ENCODE data around the gene PHPT1. TPM values are rescaled to one million over a fixed set of nuclear protein-coding genes. Genes with fewer than 3 reads are reported as not detected.
A peak's percentile ranks its signal among the peaks of the same experiment; 100 is the strongest.
"Not testable (repeated sequence)": the region's sequence is repeated elsewhere in the genome, so short reads cannot be mapped to it uniquely, and the experiment has no call there.

Gene PHPT1
- total RNA-seq, 1 donor from 2014 or later = 168 TPM

- peaks cover 15% of the 10 kb centered on the region for H3K36me3 Mint-ChIP-seq (ENCODE audit: insufficient read depth)
- no peaks in the 10 kb centered on the region for H3K27me3 Mint-ChIP-seq
- TF ChIP-seq CTCF (IDR thresholded peaks at IDR 0.05; ENCODE audit: unreplicated experiment) = no peak
- peak overlapping the region; percentile 93 for H3K27ac Mint-ChIP-seq
- peak overlapping the region; percentile 82 for H3K4me3 Mint-ChIP-seq (ENCODE audit: low read depth)
- DNase-seq (ENCODE audit: low spot score, unreplicated experiment) = no peak
- H3K4me1 Mint-ChIP-seq (ENCODE audit: low read depth) = peaks cover 3% of the 10 kb centered on the region
- peaks cover 12% of the 10 kb centered on the region for H3K9me3 Mint-ChIP-seq (ENCODE audit: low read depth)
Observed at GRCh38 chr9:136865041-136865767, 16.0 kb downstream of the PHPT1 start.

GRCh38 chr9:136865768-136866103 lies 16.5 kb downstream of the PHPT1 start:
- peak overlapping the region; percentile 82 for H3K4me3 Mint-ChIP-seq (ENCODE audit: low read depth)
- H3K27me3 Mint-ChIP-seq = no peaks in the 10 kb centered on the region
- H3K27ac Mint-ChIP-seq = no peak overlapping the region
- peaks cover 3% of the 10 kb centered on the region for H3K4me1 Mint-ChIP-seq (ENCODE audit: low read depth)
- H3K36me3 Mint-ChIP-seq (ENCODE audit: insufficient read depth) = peaks cover 15% of the 10 kb centered on the region
- DNase-seq (ENCODE audit: low spot score, unreplicated experiment) = no peak
- TF ChIP-seq CTCF (IDR thresholded peaks at IDR 0.05; ENCODE audit: unreplicated experiment) = no peak
- H3K9me3 Mint-ChIP-seq (ENCODE audit: low read depth) = peaks cover 12% of the 10 kb centered on the region

- not testable (repeated sequence) for DNase-seq (ENCODE audit: low spot score, unreplicated experiment); H3K27ac Mint-ChIP-seq; H3K4me1 Mint-ChIP-seq (ENCODE audit: low read depth); H3K27me3 Mint-ChIP-seq
- peaks cover 12% of the 10 kb centered on the region for H3K9me3 Mint-ChIP-seq (ENCODE audit: low read depth)
- H3K4me3 Mint-ChIP-seq (ENCODE audit: low read depth) = peak overlapping the region; percentile 71
- peaks cover 15% of the 10 kb centered on the region for H3K36me3 Mint-ChIP-seq (ENCODE audit: insufficient read depth)
Observed at GRCh38 chr9:136866898-136867421, 17.8 kb downstream of the PHPT1 start.

- Mint-ChIP-seq H3K4me3 (ENCODE audit: low read depth) (peak overlapping the region; percentile 51), H3K27me3 (no peaks in the 10 kb centered on the region)
Observed at GRCh38 chr9:136867480-136867879, 18.3 kb downstream of the PHPT1 start.

GRCh38 chr9:136867917-136868316 lies 18.7 kb downstream of the PHPT1 start:
- H3K4me3 Mint-ChIP-seq (ENCODE audit: low read depth) = peak overlapping the region; percentile 51
- DNase-seq (ENCODE audit: low spot score, unreplicated experiment) = no peak
- peaks cover 12% of the 10 kb centered on the region for H3K9me3 Mint-ChIP-seq (ENCODE audit: low read depth)
- no peaks in the 10 kb centered on the region for H3K27me3 Mint-ChIP-seq
- H3K36me3 Mint-ChIP-seq (ENCODE audit: insufficient read depth) = peaks cover 15% of the 10 kb centered on the region
- no peak for TF ChIP-seq CTCF (IDR thresholded peaks at IDR 0.05; ENCODE audit: unreplicated experiment)
- no peak overlapping the region for H3K27ac Mint-ChIP-seq
- peaks cover 3% of the 10 kb centered on the region for H3K4me1 Mint-ChIP-seq (ENCODE audit: low read depth)

More at GRCh38 chr9:136867480-136867879, 18.3 kb downstream of the PHPT1 start:
- no peak for DNase-seq (ENCODE audit: low spot score, unreplicated experiment)
- no peak overlapping the region for H3K27ac Mint-ChIP-seq
- H3K4me1 Mint-ChIP-seq (ENCODE audit: low read depth) = peaks cover 3% of the 10 kb centered on the region
- H3K9me3 Mint-ChIP-seq (ENCODE audit: low read depth) = peaks cover 12% of the 10 kb centered on the region
- peaks cover 15% of the 10 kb centered on the region for H3K36me3 Mint-ChIP-seq (ENCODE audit: insufficient read depth)
- no peak for TF ChIP-seq CTCF (IDR thresholded peaks at IDR 0.05; ENCODE audit: unreplicated experiment)

GRCh38 chr9:136868644-136869043 lies 19.4 kb downstream of the PHPT1 start:
- peaks cover 12% of the 10 kb centered on the region for H3K9me3 Mint-ChIP-seq (ENCODE audit: low read depth)

GRCh38 chr9:136869611-136870010 lies 20.4 kb downstream of the PHPT1 start:
- Mint-ChIP-seq H3K9me3 (ENCODE audit: low read depth) (peaks cover 12% of the 10 kb centered on the region), H3K36me3 (ENCODE audit: insufficient read depth) (peaks cover 12% of the 10 kb centered on the region)
- H3K27ac Mint-ChIP-seq; H3K4me3 Mint-ChIP-seq (ENCODE audit: low read depth); H3K27me3 Mint-ChIP-seq; H3K4me1 Mint-ChIP-seq (ENCODE audit: low read depth); DNase-seq (ENCODE audit: low spot score, unreplicated experiment): not testable (repeated sequence)

More at GRCh38 chr9:136868644-136869043, 19.4 kb downstream of the PHPT1 start:
- peaks cover 3% of the 10 kb centered on the region for H3K4me1 Mint-ChIP-seq (ENCODE audit: low read depth)
- no peak for DNase-seq (ENCODE audit: low spot score, unreplicated experiment)
- no peaks in the 10 kb centered on the region for H3K27me3 Mint-ChIP-seq
- no peak for TF ChIP-seq CTCF (IDR thresholded peaks at IDR 0.05; ENCODE audit: unreplicated experiment)
- peaks cover 14% of the 10 kb centered on the region for H3K36me3 Mint-ChIP-seq (ENCODE audit: insufficient read depth)
- peak overlapping the region; percentile 50 for H3K4me3 Mint-ChIP-seq (ENCODE audit: low read depth)
- no peak overlapping the region for H3K27ac Mint-ChIP-seq
